Heart left ventricle (tissue), 16 donors: ENCODE data around the gene TENM3. TPM values are rescaled to one million over a fixed set of nuclear protein-coding genes. Genes with fewer than 3 reads are reported as not detected.
A peak's percentile ranks its signal among the peaks of the same experiment; 100 is the strongest.

Experiments
- ATAC-seq, 4 donors: fragments of 200-7000 bp; cut with Tn5 transposase; one replicate each; pipeline ENCODE4 v1.9.1; 2020 to 2022; ENCODE audit warnings: moderate library complexity in 4 of 4, mild to moderate bottlenecking in 3 of 4, moderate number of reproducible peaks in 1 of 4
- DNase-seq, 5 donors: peaks; one replicate each; pipeline ENCODE4 v3.0.0-alpha.2; 2020
- H3K27ac ChIP-seq, 12 donors: fragments of 200-600 bp; sonication (generic) in 4 of 12; one replicate each; pipeline versions ENCODE4 v1.5.0 to v1.8.0; 2016 to 2022; ENCODE audit warnings: mild to moderate bottlenecking in 2 of 12
- H3K27me3 ChIP-seq, 9 donors: fragments of 200-600 bp; sonication (generic) in 2 of 9; one replicate each; pipeline versions ENCODE4 v1.5.1 to v1.8.0; 2016 to 2022; ENCODE audit warnings: mild to moderate bottlenecking in 3 of 9
- H3K36me3 ChIP-seq, 9 donors: fragments of 200-600 bp; sonication (generic) in 2 of 9; one replicate each; pipeline versions ENCODE4 v1.5.0 to v1.8.0; 2018 to 2022; ENCODE audit warnings: mild to moderate bottlenecking in 2 of 9
- H3K4me1 ChIP-seq, 12 donors: fragments of 200-600 bp; sonication (generic) in 4 of 12; one replicate each; pipeline versions ENCODE4 v1.5.0 to v1.8.0; 2016 to 2022; ENCODE audit warnings: mild to moderate bottlenecking in 3 of 12
- H3K4me3 ChIP-seq, 12 donors: fragments of 200-600 bp; sonication (generic) in 4 of 12; one replicate each; pipeline versions ENCODE4 v1.5.0 to v1.8.0; 2017 to 2022; ENCODE audit warnings: mild to moderate bottlenecking in 9 of 12, moderate library complexity in 4 of 12
- H3K9me3 ChIP-seq, 12 donors: fragments of 200-600 bp; sonication (generic) in 4 of 12; one replicate each; pipeline versions ENCODE4 v1.5.0 to v1.8.0; 2016 to 2022; ENCODE audit warnings: mild to moderate bottlenecking in 1 of 12
- CTCF ChIP-seq, 12 donors: fragments of 200-600 bp; sonication (generic) in 4 of 12; IDR thresholded peaks; one replicate each; pipeline versions ENCODE4 v1.5.0 to v1.8.0; 2018 to 2022; ENCODE audit warnings: antibody characterized with exemption in 12 of 12, mild to moderate bottlenecking in 5 of 12
- POLR2A ChIP-seq, 2 donors: fragments of 450-650 bp; IDR thresholded peaks; one replicate each; pipeline ENCODE4 v1.6.1; 2017; ENCODE audit warnings: antibody characterized with exemption in 2 of 2, mild to moderate bottlenecking in 2 of 2, moderate library complexity in 2 of 2
- WGBS, 4 donors: extraction: QIAGEN DNeasy Blood & Tissue Kit in 2 of 4; methylation state at CpG; one replicate each; pipeline versions ENCODE4 v1.1.5 to v1.1.7; 2013 to 2018; 5-methylcytosine and 5-hydroxymethylcytosine counted together
- intact Hi-C, 10 donors: fragments of 100-400 bp; cut with DNase I; formaldehyde crosslinking; loops; one replicate each; pipeline versions ENCODE4 v1.11.1 to v1.14.2; 2022
- polyA plus RNA-seq, 2 donors: library from polyadenylated mRNA; stranded (reverse); fragments of 200-250 nt; gene quantifications; one replicate each; pipeline ENCODE4 v1.2.3, GENCODE V29; 2013
- total RNA-seq, 9 donors: library from RNA; depleted of rRNA in 2 of 9; stranded (reverse); fragments of >200 nt in 2 of 9; fragmentation: NEBNext Ultra II Directional in 3 of 9; extraction: Animal tissue kit (Norgen Biotek cat#: 25700) in 3 of 9; gene quantifications; one replicate each; pipeline versions ENCODE4 v1.1.0 to v1.2.4, GENCODE V29; 2016 to 2023
- donor health status: ischemic (EF 13 %, LVEDD 7.1; RV severe dilation, severe dysfunction).
- donor health status: healthy with polysubstance abuse.
- donor health status: DM: no; HTN: yes; CAD: no.
- donor health status: DM: no; HTN: no; CAD: no.
- donor health status: ischemic (EF 25% LVEDD 6.9; RV normal size, moderate dysfunction).
- donor health status: ischemic (EF 25% LVEDD 5.7; RV mildly dilated, moderate dysfunction).
- donor health status: healthy.
- donor health status: DM: yes; HTN: yes; CAD: no.
- donor health status: ischemic (EF 35%, LVEDD 5.7; RV mildly dilated, moderate dysfunction).
- donor health status: nonischemic (EF 11% LVEDD 7.7; RV severe dilation, severe dysfunction).
- donor health status: DM: yes; HTN: yes; CAD: no.
- donor health status: PGD.
- donor health status: ischemic (EF 29% LVEDD 5.4; RV normal size, mild dysfunction).
- donor health status: nonischemic (EF 23%, LVEDD 6.1; RV moderate dilation, normal function).

TENM3 gene
- total and polyA plus RNA-seq, 11 donors, result 0.19 to 10.3 (median 2.5) TPM

- Histone ChIP-seq H3K27me3 (no peaks in the 10 kb centered on the region), H3K4me1 (no peaks in the 10 kb centered on the region), H3K27ac (no peak overlapping the region), H3K9me3 (no peaks in the 10 kb centered on the region), H3K4me3 (no peak overlapping the region), H3K36me3 (no peaks in the 10 kb centered on the region)
- 50 to 68% (median 61%) methylated on average over 4 of the region's 4 CpGs for WGBS, 4 donors
- ATAC-seq (no peak), DNase-seq (no peak)
- no peak for TF ChIP-seq CTCF (IDR thresholded peaks at IDR 0.05)
- TF ChIP-seq POLR2A (IDR thresholded peaks at IDR 0.05), result no peak
- intact Hi-C loops, result no loop called here
Observed at GRCh38 chr4:182434720-182435119, 191.5 kb downstream of the TENM3 start.

GRCh38 chr4:182435401-182435800, 192.2 kb downstream of the TENM3 start:
- intact Hi-C loops, result no loop called here
- H3K9me3 ChIP-seq, result no peaks in the 10 kb centered on the region
- no peak overlapping the region for H3K4me3 ChIP-seq
- no peaks in the 10 kb centered on the region for H3K36me3 ChIP-seq
- 69 to 77% (median 76%) methylated on average over 4 of the region's 4 CpGs for WGBS, 4 donors
- DNase-seq (no peak), ATAC-seq (no peak)
- H3K27ac ChIP-seq, result no peak overlapping the region
- no peaks in the 10 kb centered on the region for H3K4me1 ChIP-seq
- TF ChIP-seq POLR2A (IDR thresholded peaks at IDR 0.05), result no peak
- no peak for TF ChIP-seq CTCF (IDR thresholded peaks at IDR 0.05)
- H3K27me3 ChIP-seq, result no peaks in the 10 kb centered on the region

GRCh38 chr4:182443070-182443469, 199.9 kb downstream of the TENM3 start:
- Histone ChIP-seq H3K9me3 (no peaks in the 10 kb centered on the region), H3K27me3 (peaks cover 0 to 18% (median 0%) of the 10 kb centered on the region in 9 donors), H3K36me3 (no peaks in the 10 kb centered on the region), H3K4me3 (no peak overlapping the region), H3K4me1 (peaks cover 0 to 5% (median 0%) of the 10 kb centered on the region in 12 donors), H3K27ac (no peak overlapping the region)
- no peak for TF ChIP-seq CTCF (IDR thresholded peaks at IDR 0.05)
- TF ChIP-seq POLR2A (IDR thresholded peaks at IDR 0.05), result no peak
- no peak for ATAC-seq
- intact Hi-C loops, result no loop called here
- DNase-seq, result no peak

GRCh38 chr4:182447767-182448280, 204.6 kb downstream of the TENM3 start:
- ATAC-seq (peak in 2 of 4 donors; percentile 9 to 21), DNase-seq (no peak)
- H3K4me1 ChIP-seq, result peaks cover 0 to 16% (median 5%) of the 10 kb centered on the region in 12 donors
- no peaks in the 10 kb centered on the region for H3K36me3 ChIP-seq
- H3K27me3 ChIP-seq, result peaks cover 0 to 55% (median 0%) of the 10 kb centered on the region in 9 donors
- 6 to 11% (median 8%) methylated on average over 19 to 25 of the region's 25 CpGs for WGBS, 4 donors
- peak overlapping the region; percentile 57 to 92 (median 68) for H3K4me3 ChIP-seq
- no peak for TF ChIP-seq CTCF (IDR thresholded peaks at IDR 0.05)
- TF ChIP-seq POLR2A (IDR thresholded peaks at IDR 0.05), result no peak
- no peaks in the 10 kb centered on the region for H3K9me3 ChIP-seq
- intact Hi-C loops, result no loop called here
- peak overlapping the region in 7 of 12 donors; percentile 4 to 84 (median 43) for H3K27ac ChIP-seq
